ENCODE results near the gene DOCK3.
"Not testable (repeated sequence)": the region's sequence is repeated elsewhere in the genome, so short reads cannot be mapped to it uniquely, and the experiment has no call there.

Gene DOCK3

DNA sequence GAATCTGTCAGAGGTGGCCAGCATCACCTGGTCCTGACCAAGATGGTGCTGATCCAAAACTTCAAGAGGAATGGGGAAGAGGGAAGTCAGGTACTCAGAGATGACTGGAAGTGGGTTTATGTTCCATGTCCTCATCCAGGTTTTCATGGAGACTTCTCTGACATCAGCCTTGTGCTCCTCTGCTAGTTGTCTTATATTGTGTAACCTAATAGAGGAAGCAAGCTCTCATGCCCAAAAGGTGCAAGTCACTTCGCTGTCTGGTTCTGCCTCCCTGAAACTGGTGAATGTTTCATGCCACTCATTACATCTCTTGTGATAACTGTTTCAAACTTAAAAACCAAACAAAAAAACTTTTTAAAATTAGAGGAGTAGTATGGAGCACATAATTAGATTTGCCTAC, 583.1 kb downstream of the DOCK3 start:
- DNase-seq: no peak

DNA sequence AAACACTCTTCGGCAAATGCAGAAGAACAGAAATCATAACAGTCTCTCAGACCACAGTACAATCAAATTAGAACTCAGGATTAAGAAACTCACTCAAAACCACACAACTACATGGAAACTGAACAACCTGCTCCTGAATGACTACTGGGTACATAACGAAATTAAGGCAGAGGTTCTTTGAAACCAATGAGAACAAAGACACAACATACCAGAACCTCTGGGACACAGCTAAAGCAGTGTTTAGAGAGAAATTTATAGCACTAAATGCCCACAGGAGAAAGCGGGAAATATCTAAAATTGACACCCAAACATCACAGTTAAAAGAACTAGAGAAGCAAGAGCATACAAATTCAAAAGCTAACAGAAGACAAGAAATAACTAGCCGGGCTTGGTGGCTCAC, 589.4 kb downstream of the DOCK3 start:
- not testable (repeated sequence) for DNase-seq

DNA sequence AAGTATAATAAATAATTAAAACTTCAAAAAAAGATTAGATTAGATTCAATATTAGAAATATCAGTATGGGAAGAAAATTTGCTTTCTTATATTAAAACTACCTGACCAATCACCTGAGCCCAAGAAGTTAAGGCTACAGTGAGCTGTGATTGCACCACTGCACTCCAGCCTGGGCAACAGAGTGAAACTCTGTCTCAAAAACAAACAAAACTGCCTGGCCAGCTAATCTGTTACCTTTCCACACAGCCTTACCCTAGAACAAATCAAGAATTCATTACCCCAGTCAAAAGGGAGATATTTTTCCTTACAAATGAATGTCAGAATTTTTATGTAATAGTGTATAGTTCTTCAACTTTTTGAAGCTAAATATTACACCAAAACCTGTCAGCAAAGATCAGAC, 593.4 kb downstream of the DOCK3 start:
- no peak for DNase-seq

DNA sequence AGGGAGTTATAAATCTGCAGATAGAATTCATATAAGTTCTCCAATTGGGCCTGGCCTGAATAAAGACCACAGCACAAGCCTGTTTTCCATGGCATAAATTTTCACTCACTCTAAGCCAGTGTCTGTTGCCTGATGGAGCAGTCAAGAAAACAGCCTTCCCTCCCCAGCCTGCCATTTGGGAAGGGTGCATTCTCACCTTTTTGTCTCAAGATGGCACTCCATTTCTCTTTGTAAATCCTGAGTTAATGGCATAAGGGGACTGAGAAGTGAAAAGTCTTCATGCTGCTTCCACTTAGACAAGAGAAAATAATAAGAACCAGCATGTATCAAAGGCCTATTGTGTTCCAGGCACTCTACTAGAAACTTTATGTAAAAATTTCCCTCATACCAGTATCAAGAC, 594.7 kb downstream of the DOCK3 start:
- no peak for DNase-seq

DNA sequence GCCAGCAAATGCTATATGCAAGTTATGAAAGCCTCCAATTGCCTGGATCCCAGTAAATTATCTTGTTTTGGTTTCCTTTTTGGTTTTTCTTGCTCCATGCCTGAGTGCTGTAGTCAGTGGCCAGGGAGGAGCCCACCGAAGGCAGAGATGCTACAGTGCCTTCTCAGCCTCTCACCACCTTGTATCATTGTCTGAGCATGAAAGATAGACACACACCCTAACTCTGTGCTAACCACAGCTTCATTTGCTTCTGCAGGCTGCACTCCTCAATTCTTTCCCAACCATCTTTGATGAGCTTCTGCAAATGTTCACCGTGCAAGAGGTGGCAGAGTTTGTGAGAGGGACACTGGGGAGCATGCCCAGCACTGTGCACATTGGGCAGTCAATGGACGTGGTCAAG, 595.8 kb downstream of the DOCK3 start:
- no peak for DNase-seq

DNA sequence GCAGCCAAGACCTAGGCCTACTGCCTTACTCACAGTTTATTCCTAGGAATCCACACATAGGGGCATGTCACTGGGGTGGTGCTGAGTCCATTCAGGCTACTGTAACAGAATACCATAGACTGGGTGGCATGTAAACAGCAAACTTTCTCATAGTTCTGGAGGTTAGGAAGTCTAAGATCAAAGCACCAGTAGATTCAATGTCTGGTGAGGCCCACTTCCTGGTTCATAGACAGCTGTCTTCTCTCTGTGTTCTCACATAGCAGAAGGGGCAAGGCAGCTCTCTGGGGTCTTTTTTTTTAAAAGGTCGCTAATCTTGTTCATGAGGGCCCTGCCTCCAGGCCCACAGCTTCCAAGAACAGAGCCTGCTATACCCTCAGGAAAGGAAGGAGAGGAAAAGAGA, 596.4 kb downstream of the DOCK3 start:
- DNase-seq: no peak

DNA sequence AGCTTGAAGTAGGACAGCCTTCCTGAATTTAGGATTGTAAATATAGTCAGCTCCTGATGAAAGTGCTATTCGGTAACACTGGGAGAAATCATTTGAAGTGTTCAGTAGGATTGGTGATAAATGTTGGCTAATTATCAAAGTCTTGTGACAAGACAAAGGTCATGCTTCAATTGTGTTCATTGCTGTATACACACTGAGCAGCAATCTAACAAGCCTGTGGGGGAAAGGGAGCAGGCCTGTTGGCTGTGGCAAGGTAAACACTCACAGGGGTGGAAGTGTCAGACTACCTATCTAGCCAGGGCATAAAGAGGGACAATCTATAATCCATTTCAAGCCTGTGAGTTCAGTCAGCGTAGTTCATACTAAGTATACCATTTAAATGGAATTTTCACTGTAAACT, 599.3 kb downstream of the DOCK3 start:
- DNase-seq: no peak

DNA sequence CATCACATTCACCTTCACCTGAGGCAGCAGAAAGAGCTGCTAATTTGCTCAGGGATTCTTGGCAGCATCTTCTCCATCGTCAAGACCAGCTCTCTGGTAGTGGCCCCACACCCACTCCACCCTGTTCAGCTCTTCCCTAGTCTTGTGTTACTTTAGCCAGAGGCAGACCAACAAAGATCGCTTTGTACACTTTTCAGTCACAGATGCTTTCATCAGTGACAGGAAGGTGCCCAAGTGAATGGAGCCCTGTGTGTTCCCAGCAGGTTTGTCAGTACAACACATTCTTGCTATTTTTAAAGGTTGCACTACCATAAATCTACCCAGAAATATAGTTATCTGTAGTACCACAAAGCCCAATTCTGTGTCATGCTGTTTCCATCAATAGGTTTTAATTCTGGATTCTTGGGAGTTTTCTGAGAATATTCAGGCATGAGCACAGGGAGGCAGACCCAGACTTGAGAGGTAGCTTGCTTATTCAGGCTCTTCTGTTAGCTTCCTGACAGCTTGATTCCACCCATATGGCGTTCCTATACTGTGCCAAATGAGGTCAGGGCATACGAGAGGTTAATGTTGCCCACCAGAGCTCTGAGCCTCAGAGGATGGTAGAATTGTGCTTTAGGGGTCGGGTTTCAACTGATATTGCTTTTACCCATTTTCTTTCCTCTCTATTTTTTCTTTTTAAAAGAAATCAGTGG, 600.5 kb downstream of the DOCK3 start:
- DNase-seq: no peak

DNA sequence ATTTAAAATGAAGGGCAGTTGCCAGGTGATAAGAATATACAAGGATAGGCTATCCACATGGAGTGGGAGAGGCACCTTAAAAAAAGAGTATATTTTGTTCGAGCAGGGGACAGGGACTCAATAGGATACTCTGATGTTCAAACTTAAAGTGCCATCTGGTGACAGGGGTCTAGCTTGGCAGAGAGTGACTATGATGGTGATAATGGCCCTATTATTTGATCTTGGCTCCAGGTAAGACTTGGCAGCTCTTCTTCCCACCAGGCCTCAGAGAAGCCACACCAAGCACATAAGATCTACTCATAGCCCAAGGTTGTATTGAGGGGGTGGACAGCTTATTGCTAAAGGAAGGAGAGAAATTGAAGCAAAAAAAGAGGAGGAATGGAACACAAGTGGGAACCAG, 601.3 kb downstream of the DOCK3 start:
- DNase-seq: no peak

DNA sequence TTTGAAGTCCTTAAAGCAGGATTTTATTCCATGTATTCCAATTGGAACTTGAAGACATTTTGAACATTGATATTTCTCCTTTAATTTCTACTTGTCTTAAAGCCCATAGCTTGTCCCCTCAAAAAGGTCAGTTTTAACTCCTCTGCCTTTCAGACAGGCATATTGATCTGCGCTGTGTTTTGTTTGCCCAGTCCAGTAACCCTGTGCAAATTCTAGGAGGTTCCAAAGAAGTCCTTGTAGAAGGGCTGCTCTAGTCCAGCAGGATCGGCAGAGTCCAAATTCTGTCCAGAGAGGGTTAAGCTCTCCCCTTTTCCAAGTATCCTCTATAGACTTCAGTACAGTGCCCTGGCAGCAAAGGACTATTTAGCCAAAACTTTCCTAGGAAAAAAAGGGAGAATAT, 604.7 kb downstream of the DOCK3 start:
- no peak for DNase-seq

DNA sequence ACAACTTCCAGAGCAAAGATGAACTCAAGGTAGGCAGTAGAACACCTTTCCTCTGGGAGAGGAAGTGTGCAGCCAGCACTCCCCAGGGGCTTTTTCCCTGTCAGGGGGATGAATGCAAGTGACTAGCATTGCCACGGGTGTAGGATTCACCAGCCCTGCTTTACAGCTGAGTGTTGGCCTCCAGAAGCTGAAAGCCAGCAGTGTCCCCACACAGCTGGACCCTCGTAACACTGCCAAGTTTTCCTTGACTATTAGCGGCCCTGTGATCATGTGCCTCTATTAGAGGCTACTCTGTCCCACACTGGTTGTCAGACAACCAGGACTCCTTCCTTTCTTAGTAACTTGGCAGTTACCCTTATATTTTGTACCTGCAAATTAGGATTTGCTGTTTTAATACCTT, 605.4 kb downstream of the DOCK3 start:
- DNase-seq: no peak

DNA sequence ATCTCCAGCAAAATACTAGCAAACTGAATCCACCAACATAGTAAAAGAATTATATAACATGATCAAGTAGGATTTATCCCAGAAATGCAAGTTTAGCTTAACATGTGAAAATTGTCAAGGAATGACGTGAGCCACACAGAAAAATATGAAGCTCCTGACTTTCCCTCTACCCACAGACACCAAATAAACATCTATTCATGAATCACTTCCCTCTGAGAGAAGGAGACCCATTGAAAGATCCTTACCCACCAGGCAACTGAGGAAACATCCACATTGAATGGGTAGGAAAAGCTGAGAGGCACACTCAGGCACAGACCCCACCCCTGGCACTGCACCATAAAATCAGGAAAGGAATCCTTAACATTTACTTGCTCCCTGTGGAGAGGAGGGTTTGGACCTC, 608.2 kb downstream of the DOCK3 start:
- DNase-seq: no peak

DNA sequence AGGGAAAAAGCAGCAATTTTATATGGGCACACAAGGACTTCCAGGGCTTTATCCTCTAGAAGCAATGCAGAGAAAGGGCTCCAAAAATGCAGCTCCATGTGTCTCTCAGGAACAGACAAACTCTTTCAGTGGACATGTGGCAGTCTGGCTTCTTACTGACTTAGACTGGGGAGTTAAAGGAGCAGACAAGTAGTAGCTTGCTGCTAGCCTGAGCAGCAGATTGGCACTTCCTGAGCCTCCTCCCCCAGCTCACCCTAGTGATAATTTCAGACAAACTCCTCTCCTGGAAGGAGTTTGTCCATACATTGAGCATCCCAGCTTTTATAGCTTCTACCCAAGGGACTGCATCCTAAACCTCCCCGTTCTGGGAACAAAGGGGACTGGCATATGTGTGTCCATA, 608.7 kb downstream of the DOCK3 start:
- no peak for DNase-seq

DNA sequence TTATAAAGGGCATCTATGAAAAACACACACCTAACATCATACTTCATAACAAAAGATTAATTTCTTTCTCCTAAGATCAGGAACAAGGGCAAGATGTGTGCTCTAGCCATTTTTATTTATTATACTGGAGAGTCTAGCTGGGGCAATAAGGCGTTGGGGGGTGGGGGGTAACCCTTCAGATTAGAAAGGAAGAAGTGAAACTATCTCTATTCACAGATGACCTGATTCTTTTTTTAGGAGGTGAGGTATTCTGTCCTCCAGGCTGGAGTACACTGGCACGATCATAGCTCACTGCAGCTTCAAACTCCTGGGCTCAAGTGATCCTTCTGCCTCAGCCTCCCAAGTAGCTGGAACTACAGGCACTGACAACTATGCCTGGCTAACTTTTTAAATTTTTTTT, 620.9 kb downstream of the DOCK3 start:
- DNase-seq: no peak

DNA sequence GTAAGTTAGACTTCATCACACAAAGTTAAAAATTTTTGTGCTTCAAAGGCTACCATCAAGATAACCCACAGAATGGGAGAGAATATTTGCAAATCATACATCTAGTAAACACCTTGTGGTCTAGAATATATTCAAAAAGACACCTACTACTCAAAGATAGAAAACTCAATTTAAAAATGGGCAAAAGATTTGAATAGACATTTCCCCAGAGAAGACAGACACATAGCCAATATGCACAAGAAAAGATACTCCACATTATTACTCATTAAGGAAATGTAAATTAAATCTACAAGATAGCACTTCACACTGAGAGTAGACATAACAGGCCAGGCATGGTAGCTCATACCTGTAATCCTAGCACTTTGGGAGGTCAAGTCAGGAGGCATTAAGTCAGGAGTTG, 622.6 kb downstream of the DOCK3 start:
- no peak for DNase-seq

DNA sequence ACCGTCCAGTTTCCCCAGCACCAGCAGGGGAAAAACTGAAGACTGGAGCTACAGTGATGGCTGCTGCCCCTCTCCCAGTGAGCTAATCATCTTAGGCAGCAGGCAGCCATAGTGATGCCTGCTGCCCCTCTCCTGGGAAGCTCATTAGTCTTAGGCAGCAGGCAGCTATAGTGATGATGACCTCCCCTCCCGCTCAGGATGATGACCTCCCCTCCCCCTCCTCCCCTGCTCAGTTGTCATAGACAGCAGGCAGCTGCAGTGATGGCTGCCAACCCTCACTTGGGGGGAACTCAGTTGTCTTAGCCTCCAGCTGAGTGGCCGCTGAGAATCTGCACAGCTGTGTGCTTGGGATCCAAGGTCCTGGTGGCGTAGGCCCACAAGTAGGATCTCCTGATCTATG, 629.5 kb downstream of the DOCK3 start:
- no peak for DNase-seq

DNA sequence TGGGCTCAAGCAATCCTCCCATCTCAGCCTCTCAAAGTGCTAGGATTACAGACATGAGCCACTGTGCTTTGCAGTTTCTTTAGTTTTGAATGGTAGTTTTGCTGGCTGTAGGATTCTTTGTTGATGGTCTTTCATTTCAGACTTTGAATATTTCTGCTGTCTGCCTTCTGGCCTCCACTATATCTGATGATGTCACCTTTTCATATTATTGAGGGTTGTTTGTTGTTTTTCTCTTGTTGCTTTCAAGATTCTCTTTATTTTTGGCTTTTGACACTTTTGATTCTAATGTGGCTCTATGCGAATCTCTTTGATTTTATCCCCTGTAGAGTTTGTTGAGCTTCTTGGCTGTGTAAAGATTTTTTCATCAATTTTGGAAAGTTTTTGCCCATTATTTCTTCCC, 631.4 kb downstream of the DOCK3 start:
- no peak for DNase-seq

DNA sequence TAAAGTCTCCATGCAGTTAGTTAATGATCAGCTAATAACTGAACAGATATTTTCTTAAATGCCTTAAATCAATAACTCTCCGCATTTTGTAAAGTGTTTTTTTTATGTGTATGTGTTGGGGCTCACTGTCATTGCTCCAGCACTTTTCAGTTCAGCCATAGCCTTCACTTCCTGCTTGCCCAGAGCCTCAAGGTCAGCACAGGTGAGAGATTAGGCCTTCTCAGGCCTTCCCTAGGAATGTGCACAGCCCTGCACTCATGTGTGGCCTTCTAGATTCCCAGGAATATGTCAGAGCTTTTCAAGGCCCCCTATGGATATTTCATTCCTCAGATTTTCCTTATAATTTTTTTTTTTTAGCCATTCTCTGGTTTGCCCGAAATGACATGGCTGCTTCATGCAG, 632.7 kb downstream of the DOCK3 start:
- DNase-seq: no peak

DNA sequence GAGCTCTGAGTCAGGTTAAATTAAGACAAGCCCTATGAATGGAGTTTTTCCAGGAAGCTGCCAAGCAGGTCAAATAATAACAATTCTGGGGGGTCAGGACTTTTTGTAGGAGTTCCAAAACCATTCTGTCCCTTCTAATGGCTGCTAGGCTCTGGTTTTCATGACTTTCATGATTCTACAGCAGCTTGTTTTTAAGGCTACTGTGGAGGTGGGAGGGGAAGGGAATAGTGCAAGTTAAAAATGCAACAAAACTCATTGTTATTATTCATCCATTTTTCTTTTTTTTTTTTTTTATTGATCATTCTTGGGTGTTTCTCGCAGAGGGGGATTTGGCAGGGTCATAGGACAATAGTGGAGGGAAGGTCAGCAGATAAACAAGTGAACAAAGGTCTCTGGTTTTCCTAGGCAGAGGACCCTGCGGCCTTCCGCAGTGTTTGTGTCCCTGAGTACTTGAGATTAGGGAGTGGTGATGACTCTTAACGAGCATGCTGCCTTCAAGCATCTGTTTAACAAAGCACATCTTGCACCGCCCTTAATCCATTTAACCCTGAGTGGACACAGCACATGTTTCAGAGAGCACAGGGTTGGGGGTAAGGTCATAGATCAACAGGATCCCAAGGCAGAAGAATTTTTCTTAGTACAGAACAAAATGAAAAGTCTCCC, 633.3 kb downstream of the DOCK3 start:
- DNase-seq: not testable (repeated sequence)

DNA sequence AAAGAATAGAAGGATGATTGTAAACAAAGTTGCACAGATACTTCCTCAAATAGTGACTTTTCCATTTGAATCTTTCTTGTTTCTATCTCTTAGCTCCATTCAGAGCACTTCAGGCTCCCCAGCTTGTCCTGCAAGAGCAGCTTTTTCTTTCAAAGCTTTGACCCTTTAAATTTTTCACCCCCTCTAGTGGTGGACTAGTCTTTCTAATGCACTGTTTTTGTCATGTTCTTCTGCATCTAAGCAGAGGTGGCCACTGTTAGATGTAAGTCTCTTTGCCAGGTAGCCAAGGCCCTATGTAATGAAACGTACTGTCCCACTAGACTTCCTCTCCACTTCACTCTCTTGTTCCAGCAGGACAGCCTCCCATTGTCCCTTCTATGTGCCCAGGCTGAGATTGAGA, 636.3 kb downstream of the DOCK3 start:
- no peak for DNase-seq

DNA sequence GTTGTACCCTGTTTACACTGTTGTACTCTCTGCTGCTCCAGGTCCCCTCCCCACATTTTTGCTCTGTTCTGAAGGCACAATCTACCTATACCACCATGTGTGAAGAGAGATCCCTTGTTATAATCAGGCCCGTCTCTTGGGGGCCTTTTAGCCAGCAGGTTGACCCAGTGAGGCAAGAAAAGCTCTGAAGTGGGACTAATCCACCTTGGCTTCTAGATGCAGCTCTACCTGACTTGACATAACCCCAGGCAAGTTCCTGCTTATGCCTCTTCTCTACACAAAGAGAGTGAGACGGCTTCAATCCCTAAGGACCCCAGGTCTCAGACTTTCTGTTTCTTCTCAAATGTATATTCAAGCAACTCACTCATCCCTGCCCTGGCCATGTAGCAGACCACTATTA, 653.5 kb downstream of the DOCK3 start:
- DNase-seq: no peak

DNA sequence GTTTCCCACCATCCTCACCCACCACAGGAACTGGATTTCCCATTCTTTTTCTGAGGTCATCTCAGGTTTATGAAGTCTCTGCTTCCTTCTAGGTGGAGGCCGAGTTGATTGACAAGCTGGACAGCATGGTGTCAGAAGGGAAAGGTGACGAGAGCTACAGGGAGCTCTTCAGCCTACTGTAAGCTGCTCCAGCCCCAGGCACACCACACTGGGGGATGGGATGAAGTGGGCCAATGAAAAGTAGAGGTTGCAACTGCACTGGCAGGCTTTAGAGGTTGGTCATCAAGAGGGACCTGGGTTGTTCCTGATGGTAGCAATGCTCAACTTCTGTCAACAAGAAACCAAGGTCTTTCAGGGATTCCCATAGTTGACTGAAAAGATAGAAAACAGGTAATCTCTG, 655.3 kb downstream of the DOCK3 start:
- no peak for DNase-seq

DNA sequence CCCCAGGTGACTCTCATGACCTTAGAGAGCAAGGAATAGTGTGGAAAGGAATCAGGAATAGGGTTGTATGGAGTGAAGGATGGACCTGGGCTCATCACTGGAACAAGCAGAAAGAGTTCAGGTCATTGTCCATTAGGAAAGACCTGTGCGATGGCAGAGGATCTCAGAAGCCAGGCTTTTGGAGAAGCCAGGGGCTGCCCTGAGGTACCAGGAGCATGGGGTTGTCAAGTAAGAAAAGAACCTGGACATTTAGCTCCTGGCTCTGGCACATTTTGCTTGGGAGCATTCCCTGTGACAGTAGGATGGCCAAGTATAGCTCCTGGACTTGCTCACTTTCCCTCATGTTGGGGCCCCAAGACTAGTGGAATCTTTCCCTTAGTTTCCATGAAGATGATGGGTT, 657.4 kb downstream of the DOCK3 start:
- no peak for DNase-seq

DNA sequence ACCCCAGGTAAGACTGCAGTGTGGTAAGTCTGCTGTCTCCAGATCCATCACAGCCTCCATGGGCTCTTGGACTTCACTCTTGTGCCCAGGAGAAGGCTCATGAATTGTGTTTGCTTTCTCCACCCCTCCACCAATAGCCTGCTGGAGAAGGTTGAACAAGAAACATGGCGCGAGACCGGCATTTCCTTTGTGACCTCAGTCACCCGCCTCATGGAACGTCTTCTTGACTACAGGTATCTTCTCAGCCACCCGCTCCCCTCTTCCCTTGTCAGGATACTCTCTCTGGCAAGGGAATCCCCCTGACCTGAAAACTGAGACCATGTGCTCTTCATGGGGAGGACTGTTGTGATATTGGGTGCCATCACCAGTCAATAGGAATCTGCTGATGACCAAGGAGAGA, 658.3 kb downstream of the DOCK3 start:
- DNase-seq: no peak

DNA sequence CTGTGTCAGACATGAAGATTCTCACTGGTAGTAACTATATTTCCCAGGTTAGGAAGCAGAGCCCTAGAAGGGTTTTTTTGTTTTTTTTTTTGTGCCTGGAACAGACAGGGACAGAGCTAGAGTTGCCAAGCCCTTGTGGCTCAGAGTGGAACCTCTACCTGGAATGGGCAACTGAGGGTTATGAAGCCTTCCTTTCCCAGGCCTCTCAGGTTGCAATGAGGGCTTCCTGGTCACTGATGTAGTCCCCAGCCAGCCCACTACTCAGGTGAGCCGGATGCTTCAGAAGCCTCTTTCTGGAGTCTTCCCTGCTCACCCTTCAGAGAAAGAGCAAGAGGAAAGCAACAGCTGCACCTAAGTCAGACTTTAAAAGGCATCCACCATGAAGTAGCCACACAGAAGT, 661.5 kb downstream of the DOCK3 start:
- DNase-seq: no peak

All from NCI-H510A (cell line).